Muscle layer of colon (tissue), 2 donors: ENCODE results near the gene TMEM156.
"Not testable (repeated sequence)": the region's sequence is repeated elsewhere in the genome, so short reads cannot be mapped to it uniquely, and the experiment has no call there.

Source experiments
- H3K27ac ChIP-seq: one replicate; pipeline ENCODE4 v1.7.0; 2013; ENCODE audit warnings: low read depth, mild to moderate bottlenecking, low read length, moderate library complexity
- H3K27me3 ChIP-seq, 2 donors: one replicate each; pipeline ENCODE4 v1.7.0; 2013; ENCODE audit warnings: low read length in 2 of 2, mild to moderate bottlenecking in 2 of 2; ENCODE audit not compliant: insufficient read depth in 2 of 2, control insufficient read depth in 1 of 2
- H3K36me3 ChIP-seq: one replicate; pipeline ENCODE4 v1.7.0; 2013; ENCODE audit warnings: mild to moderate bottlenecking, low read length; ENCODE audit not compliant: insufficient read depth
- H3K4me1 ChIP-seq: one replicate; pipeline ENCODE4 v1.7.0; 2013; ENCODE audit warnings: mild to moderate bottlenecking, low read length; ENCODE audit not compliant: insufficient read depth
- H3K4me3 ChIP-seq, 2 donors: one replicate each; pipeline ENCODE4 v1.7.0; 2013; ENCODE audit warnings: low read length in 2 of 2, low read depth in 1 of 2, mild to moderate bottlenecking in 1 of 2, moderate library complexity in 1 of 2
- H3K9ac ChIP-seq: one replicate; pipeline ENCODE4 v1.7.0; 2013; ENCODE audit warnings: low read length
- H3K9me3 ChIP-seq: one replicate; pipeline ENCODE4 v1.7.0; 2013; ENCODE audit warnings: mild to moderate bottlenecking, low read length
- donor health status: abdominal sarcoma.
- donor health status: Adenocarcinoma of cecum.

Gene TMEM156

GRCh38 chr4:38989487-38989886 is 42.7 kb downstream of the TMEM156 start:
- no peaks in the 10 kb centered on the region for H3K9me3 ChIP-seq
- no peak overlapping the region for H3K27ac ChIP-seq
- H3K27me3 ChIP-seq = no peaks in the 10 kb centered on the region
- no peak overlapping the region for H3K9ac ChIP-seq
- no peaks in the 10 kb centered on the region for H3K36me3 ChIP-seq
- H3K4me1 ChIP-seq = peaks cover 5% of the 10 kb centered on the region
- H3K4me3 ChIP-seq = no peak overlapping the region

GRCh38 chr4:38988353-38988752 is 43.9 kb downstream of the TMEM156 start:
- H3K36me3 ChIP-seq, H3K9ac ChIP-seq, H3K9me3 ChIP-seq, H3K27ac ChIP-seq, H3K27me3 ChIP-seq, H3K4me3 ChIP-seq, H3K4me1 ChIP-seq: not testable (repeated sequence)

GRCh38 chr4:38987491-38987890 is 44.7 kb downstream of the TMEM156 start:
- no peak overlapping the region for H3K9ac ChIP-seq
- H3K9me3 ChIP-seq = no peaks in the 10 kb centered on the region
- H3K4me3 ChIP-seq = no peak overlapping the region
- peaks cover 9% of the 10 kb centered on the region for H3K4me1 ChIP-seq
- H3K27ac ChIP-seq = no peak overlapping the region
- no peaks in the 10 kb centered on the region for H3K36me3 ChIP-seq
- H3K27me3 ChIP-seq = no peaks in the 10 kb centered on the region

- Histone ChIP-seq H3K36me3 (no peaks in the 10 kb centered on the region), H3K4me1 (peaks cover 9% of the 10 kb centered on the region), H3K27ac (no peak overlapping the region), H3K4me3 (no peak overlapping the region), H3K9ac (no peak overlapping the region), H3K27me3 (no peaks in the 10 kb centered on the region), H3K9me3 (no peaks in the 10 kb centered on the region)
These were observed 46.7 kb downstream of the TMEM156 start for GRCh38 chr4:38985410-38986100.

GRCh38 chr4:38983787-38984598 is 48.2 kb downstream of the TMEM156 start:
- Histone ChIP-seq H3K4me3 (no peak overlapping the region), H3K4me1 (peaks cover 9% of the 10 kb centered on the region), H3K9me3 (no peaks in the 10 kb centered on the region), H3K9ac (no peak overlapping the region), H3K27ac (no peak overlapping the region), H3K36me3 (no peaks in the 10 kb centered on the region), H3K27me3 (no peaks in the 10 kb centered on the region)

- Histone ChIP-seq H3K36me3 (no peaks in the 10 kb centered on the region), H3K9me3 (no peaks in the 10 kb centered on the region), H3K9ac (no peak overlapping the region), H3K27ac (no peak overlapping the region), H3K4me3 (no peak overlapping the region), H3K27me3 (no peaks in the 10 kb centered on the region), H3K4me1 (peaks cover 9% of the 10 kb centered on the region)
These were observed 48.9 kb downstream of the TMEM156 start for GRCh38 chr4:38983291-38983690.

- Histone ChIP-seq H3K9ac (no peak overlapping the region), H3K36me3 (no peaks in the 10 kb centered on the region)
These were observed 49.7 kb downstream of the TMEM156 start for GRCh38 chr4:38982361-38983095.

GRCh38 chr4:38980903-38981676 is 51.1 kb downstream of the TMEM156 start:
- no peaks in the 10 kb centered on the region for H3K27me3 ChIP-seq
- no peak overlapping the region for H3K4me3 ChIP-seq
- no peak overlapping the region for H3K9ac ChIP-seq
- peaks cover 9% of the 10 kb centered on the region for H3K4me1 ChIP-seq
- H3K9me3 ChIP-seq = no peaks in the 10 kb centered on the region
- no peaks in the 10 kb centered on the region for H3K36me3 ChIP-seq
- H3K27ac ChIP-seq = no peak overlapping the region

More at GRCh38 chr4:38982361-38983095, 49.7 kb downstream of the TMEM156 start:
- H3K9me3 ChIP-seq = no peaks in the 10 kb centered on the region
- no peak overlapping the region for H3K27ac ChIP-seq
- peaks cover 9% of the 10 kb centered on the region for H3K4me1 ChIP-seq
- no peaks in the 10 kb centered on the region for H3K27me3 ChIP-seq
- no peak overlapping the region for H3K4me3 ChIP-seq

- no peak overlapping the region for H3K4me3 ChIP-seq
- no peak overlapping the region for H3K27ac ChIP-seq
- no peaks in the 10 kb centered on the region for H3K9me3 ChIP-seq
- no peaks in the 10 kb centered on the region for H3K36me3 ChIP-seq
- peaks cover 6% of the 10 kb centered on the region for H3K4me1 ChIP-seq
- H3K9ac ChIP-seq = no peak overlapping the region
- H3K27me3 ChIP-seq = no peaks in the 10 kb centered on the region
These were observed 52.5 kb downstream of the TMEM156 start for GRCh38 chr4:38979511-38980230.

GRCh38 chr4:38979081-38979480 is 53.1 kb downstream of the TMEM156 start:
- Histone ChIP-seq H3K4me1 (no peaks in the 10 kb centered on the region), H3K9ac (no peak overlapping the region), H3K36me3 (no peaks in the 10 kb centered on the region), H3K27me3 (no peaks in the 10 kb centered on the region), H3K9me3 (no peaks in the 10 kb centered on the region), H3K4me3 (no peak overlapping the region), H3K27ac (no peak overlapping the region)
